Measurements from ENCODE around the gene ATP5F1D. TPM values are rescaled to one million over a fixed set of nuclear protein-coding genes. Genes with fewer than 3 reads are reported as not detected.

Gene ATP5F1D
- total and polyA plus RNA-seq, 2 of the 8 experiments (the other 6 are each of a cell fraction or from before 2014, with no cell fraction given) = 174 to 249 TPM

- Histone ChIP-seq H3K27ac (ENCODE audit: low read depth, low read length) (no peak overlapping the region), H4K91ac (replicated peaks; ENCODE audit: insufficient read length, low read length) (peak overlapping the region; percentile 85), H3K23ac (ENCODE audit: insufficient read length) (no peak overlapping the region), H3K9ac (replicated peaks in 1 of 4; ENCODE audit: extremely low read depth in 1 of 4, low read depth in 3 of 4, low read length in 3 of 4) (no peak overlapping the region; a peak in 2 of 7 replicates), H3K27me3 (replicated peaks in 1 of 4; ENCODE audit: control insufficient read depth in 3 of 4, extremely low read depth in 1 of 4, insufficient read depth in 3 of 4, low read length in 3 of 4) (peaks cover 0 to 10% (median 5%) of the 10 kb centered on the region in 4 experiments; a peak in 4 of 7 replicates), H2AFZ (ENCODE audit: low read length) (no peak overlapping the region), H4K5ac (ENCODE audit: insufficient read length, low read depth, low read length) (no peak overlapping the region), H2BK15ac (ENCODE audit: low read length) (no peak overlapping the region), H4K20me1 (replicated peaks in 1 of 2; ENCODE audit: control insufficient read depth in 1 of 2, insufficient read depth in 2 of 2, low read length in 2 of 2) (peaks cover 2 to 9% of the 10 kb centered on the region in 2 experiments), H2BK20ac (ENCODE audit: low read length) (peak overlapping the region; percentile 61; the same call in 1 of the 2 replicates), H3K4me1 (replicated peaks in 1 of 4; ENCODE audit: control insufficient read depth in 3 of 4, insufficient read depth in 4 of 4, low read length in 3 of 4) (peaks cover 0 to 68% (median 46%) of the 10 kb centered on the region in 4 experiments; a peak in 6 of 7 replicates), H2BK120ac (replicated peaks; ENCODE audit: low read depth, low read length) (no peak overlapping the region), H2AK5ac (ENCODE audit: low read depth, low read length) (no peak overlapping the region), H2BK5ac (ENCODE audit: low read depth, low read length) (peak overlapping the region; percentile 88; the same call in 1 of the 2 replicates), H3K79me2 (ENCODE audit: control insufficient read depth in 1 of 2, insufficient read depth in 2 of 2, low read length in 2 of 2) (no peaks in the 10 kb centered on the region), H3K56ac (replicated peaks; ENCODE audit: insufficient read length, low read depth, low read length) (no peak overlapping the region), H3K4me2 (ENCODE audit: insufficient read depth in 1 of 2, low read depth in 2 of 2, low read length in 2 of 2) (peak overlapping the region; percentile 83 to 94; a peak in 2 of 4 replicates), H3K4me3 (ENCODE audit: extremely low read depth in 1 of 4, insufficient read depth in 2 of 4, low read depth in 3 of 4, low read length in 4 of 4) (peak overlapping the region in 1 of 4 experiments; percentile 77; a peak in 1 of 8 replicates), H3K36me3 (ENCODE audit: control insufficient read depth in 2 of 4, insufficient read depth in 4 of 4, low read length in 3 of 4) (peaks cover 0 to 4% (median 0%) of the 10 kb centered on the region in 4 experiments; a peak in 2 of 8 replicates), H4K8ac (ENCODE audit: extremely low read depth, insufficient read depth, low read length) (no peak overlapping the region), H3K9me3 (ENCODE audit: insufficient read depth in 2 of 2, low read depth in 1 of 2, low read length in 1 of 2) (no peaks in the 10 kb centered on the region), H3K23me2 (ENCODE audit: low read depth, low read length) (peaks cover 32% of the 10 kb centered on the region; the same call in 1 of the 2 replicates), H3K79me1 (ENCODE audit: low read depth, low read length) (no peaks in the 10 kb centered on the region), H3K18ac (ENCODE audit: extremely low read depth, low read length) (peak overlapping the region; percentile 32; the same call in 1 of the 2 replicates), H2BK12ac (ENCODE audit: low read depth, low read length) (peak overlapping the region; percentile 60; the same call in 1 of the 2 replicates), H3K4ac (replicated peaks; ENCODE audit: insufficient read length, low read depth, low read length) (no peak overlapping the region), H3K14ac (ENCODE audit: insufficient read length) (no peak overlapping the region)
- 78% methylated on average over 5 of the region's 5 CpGs; no CpG with 5 or more reads in 1 of the 2 experiments for WGBS, 2 experiments (ENCODE audit: extremely low coverage in 1 of 2, insufficient coverage in 1 of 2, insufficient read length in 1 of 2, insufficient replicate concordance in 2 of 2, low coverage in 1 of 2, low lambda C conversion rate in 2 of 2, missing lambda C conversion rate in 1 of 2)
- no peak for FAIRE-seq
- DNase-seq (ENCODE audit: low read depth in 1 of 2, low spot score in 2 of 2) = no peak
- POLR2A ChIA-PET (ENCODE audit: partially characterized antibody) = interaction anchor here (1.0 to 19.4 kb wide), 5 partner anchors 8 to 63 kb away, joined by 3 to 456 read pairs (median 331); partner anchors contain the start of genes ATP5F1D, CBARP, FAM174C and MIDN
- CTCF ChIA-PET (ENCODE audit: partially characterized antibody) = interaction anchor here (0.8 to 15.9 kb wide), 4 partner anchors 8 to 237 kb away, joined by 4 to 212 read pairs (median 4); partner anchors contain the start of genes ATP5F1D and CNN2
- no peak for TF ChIP-seq SUZ12 (IDR thresholded peaks at IDR 0.05; ENCODE audit: low read length)
- TF ChIP-seq HDAC6 (IDR thresholded peaks at IDR 0.05; ENCODE audit: low read depth, low read length) = no peak
- no peak for TF ChIP-seq RFX5 (IDR thresholded peaks at IDR 0.05; ENCODE audit: borderline replicate concordance, low read depth, low read length)
- TF ChIP-seq TBP (IDR thresholded peaks at IDR 0.05; ENCODE audit: low read depth, low read length) = no peak
- TF ChIP-seq SIN3A (conservative IDR thresholded peaks at IDR 0.05 in 1 of 2, IDR thresholded peaks at IDR 0.05 in 1 of 2; ENCODE audit: low read depth in 1 of 2, low read length in 2 of 2) = no peak
- TF ChIP-seq YY1 (IDR thresholded peaks at IDR 0.05; ENCODE audit: low read depth, low read length) = no peak
- TF ChIP-seq HDAC2 (IDR thresholded peaks at IDR 0.05; ENCODE audit: borderline replicate concordance in 1 of 2, low read depth in 2 of 2, low read length in 2 of 2) = no peak
- TF ChIP-seq NANOG (IDR thresholded peaks at IDR 0.05; ENCODE audit: insufficient read depth, low read depth, low read length, poor library complexity, severe bottlenecking) = no peak
- TF ChIP-seq, protein P1, sequence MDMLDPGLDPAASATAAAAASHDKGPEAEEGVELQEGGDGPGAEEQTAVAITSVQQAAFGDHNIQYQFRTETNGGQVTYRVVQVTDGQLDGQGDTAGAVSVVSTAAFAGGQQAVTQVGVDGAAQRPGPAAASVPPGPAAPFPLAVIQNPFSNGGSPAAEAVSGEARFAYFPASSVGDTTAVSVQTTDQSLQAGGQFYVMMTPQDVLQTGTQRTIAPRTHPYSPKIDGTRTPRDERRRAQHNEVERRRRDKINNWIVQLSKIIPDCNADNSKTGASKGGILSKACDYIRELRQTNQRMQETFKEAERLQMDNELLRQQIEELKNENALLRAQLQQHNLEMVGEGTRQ (IDR thresholded peaks at IDR 0.05; ENCODE audit: low read length) = no peak
- TF ChIP-seq, protein P2, sequence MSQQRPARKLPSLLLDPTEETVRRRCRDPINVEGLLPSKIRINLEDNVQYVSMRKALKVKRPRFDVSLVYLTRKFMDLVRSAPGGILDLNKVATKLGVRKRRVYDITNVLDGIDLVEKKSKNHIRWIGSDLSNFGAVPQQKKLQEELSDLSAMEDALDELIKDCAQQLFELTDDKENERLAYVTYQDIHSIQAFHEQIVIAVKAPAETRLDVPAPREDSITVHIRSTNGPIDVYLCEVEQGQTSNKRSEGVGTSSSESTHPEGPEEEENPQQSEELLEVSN (IDR thresholded peaks at IDR 0.05) = no peak
Measured at GRCh38 chr19:1263188-1263587, 21.6 kb downstream of the ATP5F1D start.

Data from H1 (cell line).